Right ventricle myocardium superior (tissue), 1 donor: ENCODE measurements around the gene SLC2A13. TPM values are rescaled to one million over a fixed set of nuclear protein-coding genes. Genes with fewer than 3 reads are reported as not detected.
A peak's percentile ranks its signal among the peaks of the same experiment; 100 is the strongest.
"Not testable (repeated sequence)": the region's sequence is repeated elsewhere in the genome, so short reads cannot be mapped to it uniquely, and the experiment has no call there.

Experiments used
- ATAC-seq: fragments of 200-7000 bp; cut with Tn5 transposase; one replicate; pipeline ENCODE4 v1.9.1; 2020; ENCODE audit warnings: mild to moderate bottlenecking; ENCODE audit not compliant: poor library complexity
- DNase-seq: peaks from one replicate; pipeline ENCODE4 v3.0.0-alpha.2; 2020
- intact Hi-C: fragments of 100-400 bp; cut with DNase I; formaldehyde crosslinking; loops from one replicate; pipeline ENCODE4 v1.11.2; 2022
- total RNA-seq: library from RNA; stranded (reverse); fragmentation: NEBNext Ultra II Directional; extraction: Animal tissue kit (Norgen Biotek cat#: 25700); gene quantifications from one replicate; pipeline ENCODE4 v1.2.1, GENCODE V29; 2021
- donor health status: DM: no; HTN: yes; CAD: no; lungs with severe emphysema.

Gene SLC2A13
- total RNA-seq, 1 donor from 2014 or later: 6.6 TPM

- ATAC-seq: no peak
- intact Hi-C loops: no loop called here
These were observed 342.6 kb downstream of the SLC2A13 start for GRCh38 chr12:39763071-39763889.

GRCh38 chr12:39755478-39755877 lies 350.4 kb downstream of the SLC2A13 start:
- intact Hi-C loops: no loop called here
- DNase-seq (no peak), ATAC-seq (no peak)

More at GRCh38 chr12:39763071-39763889, 342.6 kb downstream of the SLC2A13 start:
- DNase-seq: no peak

GRCh38 chr12:39752482-39753137 lies 353.3 kb downstream of the SLC2A13 start:
- no peak for ATAC-seq
- DNase-seq: no peak
- intact Hi-C loops: no loop called here

GRCh38 chr12:39746151-39746550 lies 359.7 kb downstream of the SLC2A13 start:
- ATAC-seq, DNase-seq, intact Hi-C loops: not testable (repeated sequence)

GRCh38 chr12:39743655-39744054 lies 362.2 kb downstream of the SLC2A13 start:
- no peak for DNase-seq
- ATAC-seq: no peak
- intact Hi-C loops: no loop called here

- intact Hi-C loops: no loop called here
- ATAC-seq (no peak), DNase-seq (no peak)
These were observed 369.5 kb downstream of the SLC2A13 start for GRCh38 chr12:39736406-39736805.

GRCh38 chr12:39723831-39724230 lies 382.1 kb downstream of the SLC2A13 start:
- DNase-seq (peak; percentile 33), ATAC-seq (no peak)
- intact Hi-C loops: no loop called here

GRCh38 chr12:39722504-39722903 lies 383.4 kb downstream of the SLC2A13 start:
- ATAC-seq (no peak), DNase-seq (no peak)
- intact Hi-C loops: no loop called here

GRCh38 chr12:39713552-39713951 lies 392.3 kb downstream of the SLC2A13 start:
- no peak for ATAC-seq
- no peak for DNase-seq
- intact Hi-C loops: no loop called here

- DNase-seq (no peak), ATAC-seq (no peak)
- intact Hi-C loops: no loop called here
These were observed 393.5 kb downstream of the SLC2A13 start for GRCh38 chr12:39712334-39712733.

Other genes with a start within 250 kb of the SLC2A13 start
- 7.4 TPM for gene LRRK2, start 118.9 kb upstream of the SLC2A13 start, total RNA-seq